CD4-positive, alpha-beta T cell treated with Interleukin-6 at 100 ng/mL for 8 hours (primary cell): Measurements from ENCODE around the gene TAF1.
A peak's percentile ranks its signal among the peaks of the same experiment; 100 is the strongest.
"Not testable (repeated sequence)": the region's sequence is repeated elsewhere in the genome, so short reads cannot be mapped to it uniquely, and the experiment has no call there.

ENCODE experiments used
- DNase-seq: peaks from one replicate; pipeline ENCODE4 v3.0.0-alpha.2; 2020; ENCODE audit warnings: mixed read lengths, low spot score

TAF1 gene, protein sequence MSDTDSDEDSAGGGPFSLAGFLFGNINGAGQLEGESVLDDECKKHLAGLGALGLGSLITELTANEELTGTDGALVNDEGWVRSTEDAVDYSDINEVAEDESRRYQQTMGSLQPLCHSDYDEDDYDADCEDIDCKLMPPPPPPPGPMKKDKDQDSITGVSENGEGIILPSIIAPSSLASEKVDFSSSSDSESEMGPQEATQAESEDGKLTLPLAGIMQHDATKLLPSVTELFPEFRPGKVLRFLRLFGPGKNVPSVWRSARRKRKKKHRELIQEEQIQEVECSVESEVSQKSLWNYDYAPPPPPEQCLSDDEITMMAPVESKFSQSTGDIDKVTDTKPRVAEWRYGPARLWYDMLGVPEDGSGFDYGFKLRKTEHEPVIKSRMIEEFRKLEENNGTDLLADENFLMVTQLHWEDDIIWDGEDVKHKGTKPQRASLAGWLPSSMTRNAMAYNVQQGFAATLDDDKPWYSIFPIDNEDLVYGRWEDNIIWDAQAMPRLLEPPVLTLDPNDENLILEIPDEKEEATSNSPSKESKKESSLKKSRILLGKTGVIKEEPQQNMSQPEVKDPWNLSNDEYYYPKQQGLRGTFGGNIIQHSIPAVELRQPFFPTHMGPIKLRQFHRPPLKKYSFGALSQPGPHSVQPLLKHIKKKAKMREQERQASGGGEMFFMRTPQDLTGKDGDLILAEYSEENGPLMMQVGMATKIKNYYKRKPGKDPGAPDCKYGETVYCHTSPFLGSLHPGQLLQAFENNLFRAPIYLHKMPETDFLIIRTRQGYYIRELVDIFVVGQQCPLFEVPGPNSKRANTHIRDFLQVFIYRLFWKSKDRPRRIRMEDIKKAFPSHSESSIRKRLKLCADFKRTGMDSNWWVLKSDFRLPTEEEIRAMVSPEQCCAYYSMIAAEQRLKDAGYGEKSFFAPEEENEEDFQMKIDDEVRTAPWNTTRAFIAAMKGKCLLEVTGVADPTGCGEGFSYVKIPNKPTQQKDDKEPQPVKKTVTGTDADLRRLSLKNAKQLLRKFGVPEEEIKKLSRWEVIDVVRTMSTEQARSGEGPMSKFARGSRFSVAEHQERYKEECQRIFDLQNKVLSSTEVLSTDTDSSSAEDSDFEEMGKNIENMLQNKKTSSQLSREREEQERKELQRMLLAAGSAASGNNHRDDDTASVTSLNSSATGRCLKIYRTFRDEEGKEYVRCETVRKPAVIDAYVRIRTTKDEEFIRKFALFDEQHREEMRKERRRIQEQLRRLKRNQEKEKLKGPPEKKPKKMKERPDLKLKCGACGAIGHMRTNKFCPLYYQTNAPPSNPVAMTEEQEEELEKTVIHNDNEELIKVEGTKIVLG (N-terminal part only)

GRCh38 chrX:71365875-71366673 is at the start of gene TAF1:
TSS of gene TAF1 (plus strand) at chrX:71366357. CDS start at chrX:71366375, 18 bp downstream.
- DNase-seq, result peak; percentile 93

DNA sequence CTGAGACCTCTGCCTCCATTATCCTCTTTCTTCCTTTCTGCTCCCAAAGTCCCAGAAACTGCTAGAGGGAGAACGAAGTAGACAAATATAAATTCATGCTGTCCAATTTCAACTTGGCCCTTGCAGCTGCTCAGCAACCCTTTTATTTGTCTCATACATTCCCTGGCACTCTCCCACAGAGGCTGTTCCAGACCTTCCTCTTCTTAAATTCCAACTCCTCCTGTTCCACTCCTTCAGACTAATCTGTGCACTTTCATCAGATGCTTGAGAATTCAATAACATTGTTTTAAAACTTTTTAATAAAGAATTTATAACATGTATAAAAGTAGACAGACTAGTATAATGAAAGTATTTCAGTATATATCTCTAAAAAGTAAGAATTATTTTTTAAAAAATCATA is 49.2 kb upstream of the TAF1 start:
- DNase-seq, result not testable (repeated sequence)

DNA sequence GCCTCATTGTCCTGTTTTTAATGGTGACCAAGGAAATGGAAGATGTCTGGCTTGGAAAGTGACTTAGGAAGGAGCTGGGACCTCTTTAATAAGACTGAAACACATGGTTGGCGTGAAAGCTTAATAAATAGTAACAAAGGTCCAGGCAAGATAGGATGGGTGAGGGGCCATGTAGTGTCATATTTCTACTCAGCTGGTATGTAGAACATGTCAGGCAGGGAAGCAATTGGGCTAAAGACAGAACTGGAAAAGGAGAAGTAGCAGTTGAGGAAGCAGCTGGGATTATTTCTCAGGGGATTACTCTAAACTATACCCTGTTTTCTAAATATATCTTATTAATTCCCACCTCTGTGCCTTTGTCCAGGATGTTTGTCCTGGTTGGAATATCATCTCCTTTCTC is 46.0 kb upstream of the TAF1 start:
- no peak for DNase-seq

DNA sequence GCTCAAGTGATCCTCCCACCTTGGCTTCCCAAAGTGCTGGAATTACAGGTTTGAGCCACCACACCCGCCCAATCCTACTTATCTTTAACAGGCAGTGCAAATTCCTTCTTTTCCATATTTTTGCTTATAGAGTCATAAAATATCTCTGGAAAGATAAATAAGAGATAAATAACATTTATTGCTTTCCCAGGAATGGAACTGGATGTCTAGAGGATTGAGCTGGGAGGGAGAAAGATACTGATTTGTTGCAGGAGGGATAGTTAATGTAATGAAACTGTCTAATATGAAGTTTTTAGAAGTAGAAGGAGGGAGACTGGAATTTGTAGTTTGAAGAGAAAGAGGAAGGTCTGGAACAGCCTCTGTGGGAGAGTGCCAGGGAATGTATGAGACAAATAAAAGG is 44.4 kb upstream of the TAF1 start:
- no peak for DNase-seq

GRCh38 chrX:71324452-71324851 is 41.7 kb upstream of the TAF1 start:
- not testable (repeated sequence) for DNase-seq

GRCh38 chrX:71326394-71326793 is 39.8 kb upstream of the TAF1 start:
- DNase-seq, result no peak

GRCh38 chrX:71349151-71349665 is 16.9 kb upstream of the TAF1 start:
- DNase-seq, result not testable (repeated sequence)

DNA sequence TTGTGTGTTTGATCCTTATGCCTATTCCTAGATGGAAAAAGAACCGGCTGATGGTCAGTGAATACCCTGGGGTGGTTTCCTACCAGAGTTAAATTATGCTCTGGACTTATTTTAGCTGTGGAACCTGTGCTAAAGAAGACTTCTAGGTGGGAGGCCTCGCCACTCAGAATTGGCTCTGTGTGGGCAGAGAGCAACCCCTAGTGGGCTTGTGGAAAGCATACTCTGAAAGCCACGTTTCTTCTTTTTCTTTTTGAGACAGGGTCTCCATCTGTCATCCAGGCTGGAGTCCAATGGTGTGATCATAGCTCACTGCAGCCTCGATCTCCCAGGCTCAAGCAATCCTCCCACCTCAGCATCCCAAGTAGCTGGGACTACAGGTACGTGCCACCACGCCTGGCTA is 16.3 kb upstream of the TAF1 start:
- not testable (repeated sequence) for DNase-seq

- DNase-seq, result not testable (repeated sequence)
Observed at GRCh38 chrX:71352439-71352838, 13.7 kb upstream of the TAF1 start.

GRCh38 chrX:71364221-71364620 is 1.9 kb upstream of the TAF1 start:
- DNase-seq, result no peak

- DNase-seq, result no peak
Observed at GRCh38 chrX:71365356-71365874, 742 bp upstream of the TAF1 start.

DNA sequence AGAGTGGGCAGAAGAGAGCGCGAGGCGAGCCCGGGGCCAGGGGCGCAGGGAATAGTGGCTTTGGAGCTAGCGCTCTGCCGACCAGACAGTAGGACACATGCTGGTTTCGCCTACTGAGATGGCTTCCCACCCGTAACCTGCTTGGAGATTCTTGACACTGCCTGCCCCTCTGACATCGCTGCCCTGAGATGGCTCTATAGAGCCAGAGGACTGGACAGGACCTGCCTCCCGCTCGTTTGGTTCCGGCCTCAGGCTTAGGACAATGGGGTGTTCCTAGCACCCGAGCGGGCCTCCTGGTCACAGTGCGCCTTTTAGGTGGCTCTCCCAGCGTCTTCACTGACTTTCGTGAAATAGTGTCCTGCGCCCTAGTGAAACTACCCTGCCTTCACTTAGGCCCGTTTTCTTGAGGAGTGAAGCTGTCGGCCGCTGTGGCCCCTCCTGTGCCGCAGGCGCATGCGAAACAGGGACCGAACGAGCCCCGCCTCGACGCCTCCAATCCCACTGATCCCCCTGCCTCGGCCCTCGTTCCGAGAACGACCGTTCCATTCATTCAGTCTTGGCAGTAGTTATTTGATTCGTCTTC is 608 bp downstream of the TAF1 start:
- DNase-seq, result no peak

DNA sequence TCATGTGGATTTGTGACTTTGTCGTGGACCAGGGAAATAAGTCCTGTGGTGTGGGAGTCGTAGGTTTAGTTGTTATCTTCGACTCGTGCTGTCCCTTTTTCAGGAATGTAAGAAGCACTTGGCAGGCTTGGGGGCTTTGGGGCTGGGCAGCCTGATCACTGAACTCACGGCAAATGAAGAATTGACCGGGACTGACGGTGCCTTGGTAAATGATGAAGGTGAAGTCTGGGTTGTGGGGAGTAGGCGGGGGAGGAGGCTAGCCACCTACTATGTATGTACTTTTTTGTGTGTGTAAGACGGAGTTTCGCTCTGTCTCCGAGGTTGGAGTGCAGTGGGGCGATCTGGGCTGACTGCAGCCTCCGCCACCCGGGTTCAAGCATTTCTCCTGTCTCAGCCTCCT is 1.2 kb downstream of the TAF1 start:
- no peak for DNase-seq

GRCh38 chrX:71372388-71372787 is 6.2 kb downstream of the TAF1 start:
- DNase-seq, result no peak

DNA sequence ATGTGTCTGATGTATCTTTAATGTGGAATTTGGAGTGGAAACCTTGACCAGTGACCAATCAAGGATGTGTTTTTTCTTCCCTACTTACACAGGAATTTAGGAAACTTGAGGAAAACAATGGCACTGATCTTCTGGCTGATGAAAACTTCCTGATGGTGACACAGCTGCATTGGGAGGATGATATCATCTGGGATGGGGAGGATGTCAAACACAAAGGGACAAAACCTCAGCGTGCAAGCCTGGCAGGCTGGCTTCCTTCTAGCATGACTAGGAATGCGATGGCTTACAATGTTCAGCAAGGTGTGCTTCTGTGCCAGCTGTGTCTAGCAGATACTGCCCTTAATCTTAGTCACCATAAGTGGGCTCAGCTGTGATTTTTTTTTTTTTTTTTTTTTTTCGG is 12.6 kb downstream of the TAF1 start:
- no peak for DNase-seq

- not testable (repeated sequence) for DNase-seq
Observed at GRCh38 chrX:71391725-71392124, 25.6 kb downstream of the TAF1 start.

DNA sequence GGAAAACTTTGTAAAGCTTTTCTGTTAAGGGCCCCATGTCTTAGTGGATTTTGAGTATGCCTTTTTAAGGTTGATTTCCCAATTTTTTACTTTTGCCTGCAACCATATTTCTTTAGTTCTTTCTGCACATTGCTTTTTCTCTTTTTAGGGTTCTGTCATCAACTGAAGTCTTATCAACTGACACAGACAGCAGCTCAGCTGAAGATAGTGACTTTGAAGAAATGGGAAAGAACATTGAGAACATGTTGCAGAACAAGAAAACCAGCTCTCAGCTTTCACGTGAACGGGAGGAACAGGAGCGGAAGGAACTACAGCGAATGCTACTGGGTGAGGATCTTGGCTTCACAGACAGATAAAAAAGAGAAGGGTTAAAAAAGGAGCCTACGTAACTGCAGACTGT is 27.8 kb downstream of the TAF1 start:
- no peak for DNase-seq

DNA sequence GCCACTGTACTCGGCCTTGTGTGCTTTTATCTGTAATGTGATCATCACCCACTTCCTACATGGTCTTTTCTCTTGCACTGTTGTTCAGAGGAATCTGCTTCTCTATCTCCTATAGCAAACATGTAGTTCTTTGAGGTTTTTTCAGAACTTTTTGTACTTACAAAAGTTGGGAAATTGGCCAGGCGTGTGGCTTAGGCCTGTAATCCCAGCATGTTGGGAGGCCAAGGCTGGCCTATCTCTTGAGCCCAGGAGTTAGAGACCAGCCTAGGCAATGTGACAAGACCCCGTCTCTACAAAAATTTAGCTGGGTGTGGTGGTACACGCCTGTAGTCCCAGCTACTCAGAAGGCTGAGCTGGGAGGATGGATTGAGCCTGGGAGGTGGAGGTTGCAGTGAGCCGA is 30.4 kb downstream of the TAF1 start:
- DNase-seq, result no peak

DNA sequence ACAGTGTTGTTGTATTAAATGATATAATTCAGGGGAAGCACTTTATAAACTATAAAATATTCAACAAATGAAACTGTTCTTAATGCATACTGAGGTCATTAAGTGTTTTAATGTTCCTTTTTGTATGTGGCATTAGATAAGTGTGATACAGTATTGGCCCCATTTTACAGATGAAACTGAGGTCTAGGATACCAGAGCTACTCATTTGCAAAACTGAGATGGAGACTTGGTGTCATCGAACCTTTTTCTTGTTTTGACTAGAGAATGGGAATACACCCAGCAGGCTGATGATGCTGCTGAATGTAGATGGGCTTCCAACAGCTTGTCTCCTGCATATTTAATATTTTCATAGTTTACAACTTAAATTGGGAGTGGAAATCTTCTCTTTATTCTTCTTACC is 34.6 kb downstream of the TAF1 start:
- no peak for DNase-seq

DNA sequence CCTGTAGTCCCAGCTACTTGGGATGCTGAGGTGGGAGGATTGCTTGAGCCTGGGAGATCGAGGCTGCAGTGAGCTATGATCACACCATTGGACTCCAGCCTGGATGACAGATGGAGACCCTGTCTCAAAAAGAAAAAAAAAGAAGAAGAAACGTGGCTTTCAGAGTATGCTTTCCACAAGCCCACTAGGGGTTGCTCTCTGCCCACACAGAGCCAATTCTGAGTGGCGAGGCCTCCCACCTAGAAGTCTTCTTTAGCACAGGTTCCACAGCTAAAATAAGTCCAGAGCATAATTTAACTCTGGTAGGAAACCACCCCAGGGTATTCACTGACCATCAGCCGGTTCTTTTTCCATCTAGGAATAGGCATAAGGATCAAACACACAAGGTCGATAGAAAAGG is 50.1 kb downstream of the TAF1 start:
- not testable (repeated sequence) for DNase-seq
